Stimulated activated CD4-positive, alpha-beta T cell treated with anti-CD3 and anti-CD28 coated beads, Interleukin-12 subunit alpha, Interleukin-12 subunit beta, amount 100 ng/mL, for 4 hours (primary cell): ENCODE results near the gene TOR1AIP2.

Experiments
- DNase-seq: peaks from one replicate; pipeline ENCODE4 v3.0.0-alpha.2; 2020

The TOR1AIP2 gene

GRCh38 chr1:179823693-179824092 lies 53.9 kb downstream of the TOR1AIP2 start:
- DNase-seq = no peak

GRCh38 chr1:179822065-179822464 lies 55.5 kb downstream of the TOR1AIP2 start:
- no peak for DNase-seq

- DNase-seq = no peak
These were observed 56.1 kb downstream of the TOR1AIP2 start for GRCh38 chr1:179821524-179821923.

- no peak for DNase-seq
These were observed 57.2 kb downstream of the TOR1AIP2 start for GRCh38 chr1:179820226-179820970.

GRCh38 chr1:179818743-179819173 lies 58.8 kb downstream of the TOR1AIP2 start:
- DNase-seq = no peak

GRCh38 chr1:179818260-179818659 lies 59.3 kb downstream of the TOR1AIP2 start:
- no peak for DNase-seq

GRCh38 chr1:179817789-179818188 lies 59.8 kb downstream of the TOR1AIP2 start:
- DNase-seq = no peak

GRCh38 chr1:179817056-179817455 lies 60.5 kb downstream of the TOR1AIP2 start:
- DNase-seq = no peak

GRCh38 chr1:179816196-179816960 lies 61.2 kb downstream of the TOR1AIP2 start:
- no peak for DNase-seq

GRCh38 chr1:179815641-179816040 lies 62.0 kb downstream of the TOR1AIP2 start:
- no peak for DNase-seq

GRCh38 chr1:179814546-179814838 lies 63.1 kb downstream of the TOR1AIP2 start:
- no peak for DNase-seq

- DNase-seq = no peak
These were observed 63.7 kb downstream of the TOR1AIP2 start for GRCh38 chr1:179813626-179814545.

- DNase-seq = no peak
These were observed 64.9 kb downstream of the TOR1AIP2 start for GRCh38 chr1:179812501-179813292.

GRCh38 chr1:179810367-179810715 lies 67.3 kb downstream of the TOR1AIP2 start:
- DNase-seq = no peak

GRCh38 chr1:179809506-179810366 lies 67.9 kb downstream of the TOR1AIP2 start:
- peak; percentile 54 for DNase-seq

- DNase-seq = no peak
These were observed 69.1 kb downstream of the TOR1AIP2 start for GRCh38 chr1:179808503-179808902.

GRCh38 chr1:179807691-179808485 lies 69.7 kb downstream of the TOR1AIP2 start:
- DNase-seq = no peak

GRCh38 chr1:179807291-179807690 lies 70.3 kb downstream of the TOR1AIP2 start:
- DNase-seq = no peak

- no peak for DNase-seq
These were observed 71.3 kb downstream of the TOR1AIP2 start for GRCh38 chr1:179806333-179806732.

- no peak for DNase-seq
These were observed 72.1 kb downstream of the TOR1AIP2 start for GRCh38 chr1:179805291-179806195.
